ENCODE results near the gene FOXP1.

Gene FOXP1

DNA sequence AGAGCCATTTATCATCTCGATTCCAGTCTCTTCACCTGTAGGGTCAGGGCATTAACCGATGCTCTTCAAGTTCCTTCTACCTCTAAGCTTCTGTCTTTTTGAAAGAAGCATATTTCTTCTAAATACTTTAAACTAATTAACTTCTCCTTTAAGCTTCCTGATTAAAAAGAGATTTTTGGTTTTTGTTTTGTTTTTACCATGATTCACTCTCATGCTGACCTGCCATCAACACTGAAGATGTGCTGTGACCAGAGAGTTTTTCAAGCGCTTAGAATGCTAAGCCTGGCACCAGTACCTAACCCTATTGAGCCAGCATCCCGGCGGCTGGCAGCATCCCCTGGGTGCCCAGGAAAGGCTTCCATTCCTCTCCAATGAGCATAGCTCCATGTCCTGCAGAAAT is 89.3 kb downstream of the FOXP1 start:
- whole genome bisulfite sequencing (ENCODE audit: extremely low coverage, insufficient coverage, insufficient read length) = no CpG with 5 or more reads among the region's 5 CpGs
- peaks cover 4% of the 10 kb centered on the region for H3K9me3 ChIP-seq (ENCODE audit: insufficient read depth, low read depth, low read length)
- H3K4me3 ChIP-seq (ENCODE audit: low read depth, low read length) = no peak overlapping the region
- no peak overlapping the region for H3K4me2 ChIP-seq (ENCODE audit: low read length)
- H3K18ac ChIP-seq (ENCODE audit: low read length) = no peak overlapping the region
- no peak overlapping the region for H3K4ac ChIP-seq (ENCODE audit: low read depth, low read length)
- H4K12ac ChIP-seq (ENCODE audit: low read depth, low read length) = no peak overlapping the region
- H2BK120ac ChIP-seq (ENCODE audit: insufficient read depth, low read length, poor library complexity) = no peak overlapping the region
- peaks cover 2% of the 10 kb centered on the region for H3K79me2 ChIP-seq (ENCODE audit: control insufficient read depth, insufficient read depth, low read length, poor library complexity)
- no peak overlapping the region for H4K8ac ChIP-seq (ENCODE audit: low read depth, low read length)
- no peak overlapping the region for H3K14ac ChIP-seq (ENCODE audit: low read length)
- H4K91ac ChIP-seq (ENCODE audit: low read depth, low read length) = no peak overlapping the region
- H2BK5ac ChIP-seq (ENCODE audit: low read depth, low read length, poor library complexity) = no peak overlapping the region
- peaks cover 18% of the 10 kb centered on the region for H3K79me1 ChIP-seq (ENCODE audit: low read length)
- no peak for DNase-seq
- no peak overlapping the region for H3K27ac ChIP-seq (ENCODE audit: low read depth, low read length)
- H2AK5ac ChIP-seq (ENCODE audit: low read length) = no peak overlapping the region
- no peaks in the 10 kb centered on the region for H3K36me3 ChIP-seq (ENCODE audit: control insufficient read depth in 1 of 2, insufficient read depth in 2 of 2, low read length in 2 of 2)
- H3K9ac ChIP-seq (ENCODE audit: low read length) = no peak overlapping the region
- no peak overlapping the region for H2AFZ ChIP-seq (ENCODE audit: insufficient read depth, low read length, poor library complexity)
- H3K27me3 ChIP-seq (ENCODE audit: insufficient read depth, low read length) = no peaks in the 10 kb centered on the region
- H3K23ac ChIP-seq (ENCODE audit: low read length) = no peak overlapping the region
- H2BK12ac ChIP-seq (ENCODE audit: low read length) = peak overlapping the region; percentile 56
- H3K4me1 ChIP-seq (ENCODE audit: control insufficient read depth in 1 of 2, insufficient read depth in 2 of 2, low read length in 2 of 2) = peaks cover 12 to 25% of the 10 kb centered on the region in 2 experiments

GRCh38 chr3:71492974-71493771 is 90.4 kb downstream of the FOXP1 start:
- Histone ChIP-seq H3K79me2 (ENCODE audit: control insufficient read depth, insufficient read depth, low read length, poor library complexity) (no peaks in the 10 kb centered on the region), H2BK120ac (ENCODE audit: insufficient read depth, low read length, poor library complexity) (no peak overlapping the region), H4K8ac (ENCODE audit: low read depth, low read length) (no peak overlapping the region), H4K91ac (ENCODE audit: low read depth, low read length) (no peak overlapping the region), H3K18ac (ENCODE audit: low read length) (no peak overlapping the region), H3K23ac (ENCODE audit: low read length) (no peak overlapping the region), H3K9me3 (ENCODE audit: insufficient read depth, low read depth, low read length) (peaks cover 4% of the 10 kb centered on the region), H3K9ac (ENCODE audit: low read length) (no peak overlapping the region), H2AK5ac (ENCODE audit: low read length) (no peak overlapping the region), H3K4me1 (ENCODE audit: control insufficient read depth in 1 of 2, insufficient read depth in 2 of 2, low read length in 2 of 2) (peaks cover 6 to 15% of the 10 kb centered on the region in 2 experiments), H2AFZ (ENCODE audit: insufficient read depth, low read length, poor library complexity) (no peak overlapping the region), H3K14ac (ENCODE audit: low read length) (no peak overlapping the region), H3K79me1 (ENCODE audit: low read length) (peaks cover 12% of the 10 kb centered on the region), H3K4ac (ENCODE audit: low read depth, low read length) (no peak overlapping the region), H2BK12ac (ENCODE audit: low read length) (no peak overlapping the region), H3K36me3 (ENCODE audit: control insufficient read depth in 1 of 2, insufficient read depth in 2 of 2, low read length in 2 of 2) (no peaks in the 10 kb centered on the region), H3K27ac (ENCODE audit: low read depth, low read length) (no peak overlapping the region), H3K27me3 (ENCODE audit: insufficient read depth, low read length) (no peaks in the 10 kb centered on the region), H3K4me2 (ENCODE audit: low read length) (no peak overlapping the region), H2BK5ac (ENCODE audit: low read depth, low read length, poor library complexity) (no peak overlapping the region), H3K4me3 (ENCODE audit: low read depth, low read length) (no peak overlapping the region), H4K12ac (ENCODE audit: low read depth, low read length) (no peak overlapping the region)
- peak in 1 of 2 donors; percentile 39 for DNase-seq
- WGBS (ENCODE audit: extremely low coverage, insufficient coverage, insufficient read length) = no CpG with 5 or more reads among the region's 9 CpGs

DNA sequence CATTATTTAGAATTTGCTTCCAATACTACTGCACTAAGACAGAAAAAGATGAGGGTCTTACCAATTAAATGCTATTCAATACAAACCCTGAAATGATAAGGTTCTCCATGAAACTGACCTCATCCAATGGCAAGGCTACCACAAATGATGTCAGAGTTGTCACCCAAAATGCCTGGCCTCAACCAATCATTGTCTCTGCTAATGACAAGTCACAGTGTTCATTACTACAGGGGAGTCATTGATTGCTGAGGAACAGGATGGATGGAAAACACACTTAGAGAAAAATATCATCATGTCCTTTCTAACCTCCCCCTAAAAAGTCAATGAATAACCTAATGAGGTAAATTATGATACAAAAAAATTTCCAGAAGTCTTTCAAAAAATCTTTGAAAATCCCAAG is 91.0 kb downstream of the FOXP1 start:
- Histone ChIP-seq H2BK12ac (ENCODE audit: low read length) (no peak overlapping the region), H4K91ac (ENCODE audit: low read depth, low read length) (no peak overlapping the region), H3K79me1 (ENCODE audit: low read length) (peaks cover 11% of the 10 kb centered on the region), H4K12ac (ENCODE audit: low read depth, low read length) (no peak overlapping the region), H4K8ac (ENCODE audit: low read depth, low read length) (no peak overlapping the region), H3K4me3 (ENCODE audit: low read depth, low read length) (no peak overlapping the region), H3K79me2 (ENCODE audit: control insufficient read depth, insufficient read depth, low read length, poor library complexity) (no peaks in the 10 kb centered on the region), H3K27me3 (ENCODE audit: insufficient read depth, low read length) (no peaks in the 10 kb centered on the region), H2AFZ (ENCODE audit: insufficient read depth, low read length, poor library complexity) (no peak overlapping the region), H3K4ac (ENCODE audit: low read depth, low read length) (no peak overlapping the region), H3K27ac (ENCODE audit: low read depth, low read length) (no peak overlapping the region), H3K4me1 (ENCODE audit: control insufficient read depth in 1 of 2, insufficient read depth in 2 of 2, low read length in 2 of 2) (peaks cover 6 to 12% of the 10 kb centered on the region in 2 experiments), H3K36me3 (ENCODE audit: control insufficient read depth in 1 of 2, insufficient read depth in 2 of 2, low read length in 2 of 2) (no peaks in the 10 kb centered on the region), H3K4me2 (ENCODE audit: low read length) (no peak overlapping the region), H2BK120ac (ENCODE audit: insufficient read depth, low read length, poor library complexity) (no peak overlapping the region), H3K9me3 (ENCODE audit: insufficient read depth, low read depth, low read length) (peaks cover 4% of the 10 kb centered on the region), H3K23ac (ENCODE audit: low read length) (no peak overlapping the region), H2AK5ac (ENCODE audit: low read length) (no peak overlapping the region), H2BK5ac (ENCODE audit: low read depth, low read length, poor library complexity) (no peak overlapping the region), H3K18ac (ENCODE audit: low read length) (no peak overlapping the region), H3K14ac (ENCODE audit: low read length) (no peak overlapping the region), H3K9ac (ENCODE audit: low read length) (no peak overlapping the region)
- no peak for DNase-seq

DNA sequence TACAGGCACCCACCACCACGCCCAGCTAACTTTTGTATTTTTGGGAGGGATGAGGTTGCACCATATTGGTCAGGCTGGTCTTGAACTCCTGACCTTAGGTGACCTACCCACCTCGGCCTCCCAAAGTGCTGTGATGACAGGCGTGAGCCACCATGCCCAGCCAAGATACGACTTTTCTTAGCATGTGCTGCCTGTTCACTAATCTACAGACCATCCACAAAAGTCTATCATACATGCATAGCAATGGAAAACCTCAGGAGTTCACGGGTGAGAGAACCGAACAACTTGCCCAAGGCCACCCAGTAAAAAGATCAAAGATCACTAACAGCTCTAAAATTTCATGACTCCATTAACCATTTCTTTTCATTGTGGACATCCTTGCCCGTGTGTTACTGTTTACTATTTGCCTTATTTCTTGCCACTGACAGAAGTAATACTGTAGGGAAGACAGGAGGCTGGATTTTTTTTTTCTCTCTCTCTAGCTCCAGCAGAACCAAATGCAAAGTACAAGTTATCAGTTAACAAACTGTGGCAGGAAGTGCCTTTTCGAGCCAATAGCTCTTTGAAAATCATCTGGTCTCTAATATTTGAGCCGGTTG is 92.3 kb downstream of the FOXP1 start:
- Histone ChIP-seq H3K36me3 (ENCODE audit: control insufficient read depth in 1 of 2, insufficient read depth in 2 of 2, low read length in 2 of 2) (no peaks in the 10 kb centered on the region), H3K4me3 (ENCODE audit: low read depth, low read length) (no peak overlapping the region), H3K79me1 (ENCODE audit: low read length) (peaks cover 4% of the 10 kb centered on the region)

More for the DNA sequence above, 92.3 kb downstream of the FOXP1 start:
- Histone ChIP-seq H2BK12ac (ENCODE audit: low read length) (no peak overlapping the region), H3K79me2 (ENCODE audit: control insufficient read depth, insufficient read depth, low read length, poor library complexity) (no peaks in the 10 kb centered on the region), H3K18ac (ENCODE audit: low read length) (no peak overlapping the region), H3K14ac (ENCODE audit: low read length) (no peak overlapping the region), H3K9ac (ENCODE audit: low read length) (no peak overlapping the region), H4K8ac (ENCODE audit: low read depth, low read length) (no peak overlapping the region), H3K27me3 (ENCODE audit: insufficient read depth, low read length) (no peaks in the 10 kb centered on the region), H2AFZ (ENCODE audit: insufficient read depth, low read length, poor library complexity) (no peak overlapping the region), H2BK5ac (ENCODE audit: low read depth, low read length, poor library complexity) (no peak overlapping the region), H3K27ac (ENCODE audit: low read depth, low read length) (no peak overlapping the region), H2BK120ac (ENCODE audit: insufficient read depth, low read length, poor library complexity) (no peak overlapping the region), H3K4ac (ENCODE audit: low read depth, low read length) (no peak overlapping the region), H4K12ac (ENCODE audit: low read depth, low read length) (no peak overlapping the region), H3K4me1 (ENCODE audit: control insufficient read depth in 1 of 2, insufficient read depth in 2 of 2, low read length in 2 of 2) (peaks cover 2 to 5% of the 10 kb centered on the region in 2 experiments), H3K9me3 (ENCODE audit: insufficient read depth, low read depth, low read length) (peaks cover 4% of the 10 kb centered on the region), H4K91ac (ENCODE audit: low read depth, low read length) (no peak overlapping the region), H2AK5ac (ENCODE audit: low read length) (no peak overlapping the region), H3K23ac (ENCODE audit: low read length) (no peak overlapping the region), H3K4me2 (ENCODE audit: low read length) (no peak overlapping the region)
- no peak for DNase-seq
- no CpG with 5 or more reads among the region's 9 CpGs for WGBS (ENCODE audit: extremely low coverage, insufficient coverage, insufficient read length)

Data from trophoblast cell (in vitro differentiated cells and primary cell).